ENCODE measurements around the gene CELF2. TPM values are rescaled to one million over a fixed set of nuclear protein-coding genes. Genes with fewer than 3 reads are reported as not detected.
A peak's percentile ranks its signal among the peaks of the same experiment; 100 is the strongest.

Gene CELF2
- 9.2 TPM for polyA plus RNA-seq (2013, experiment 1 of 2)
- 9.4 TPM for polyA plus RNA-seq (2013, experiment 2 of 2)

DNA sequence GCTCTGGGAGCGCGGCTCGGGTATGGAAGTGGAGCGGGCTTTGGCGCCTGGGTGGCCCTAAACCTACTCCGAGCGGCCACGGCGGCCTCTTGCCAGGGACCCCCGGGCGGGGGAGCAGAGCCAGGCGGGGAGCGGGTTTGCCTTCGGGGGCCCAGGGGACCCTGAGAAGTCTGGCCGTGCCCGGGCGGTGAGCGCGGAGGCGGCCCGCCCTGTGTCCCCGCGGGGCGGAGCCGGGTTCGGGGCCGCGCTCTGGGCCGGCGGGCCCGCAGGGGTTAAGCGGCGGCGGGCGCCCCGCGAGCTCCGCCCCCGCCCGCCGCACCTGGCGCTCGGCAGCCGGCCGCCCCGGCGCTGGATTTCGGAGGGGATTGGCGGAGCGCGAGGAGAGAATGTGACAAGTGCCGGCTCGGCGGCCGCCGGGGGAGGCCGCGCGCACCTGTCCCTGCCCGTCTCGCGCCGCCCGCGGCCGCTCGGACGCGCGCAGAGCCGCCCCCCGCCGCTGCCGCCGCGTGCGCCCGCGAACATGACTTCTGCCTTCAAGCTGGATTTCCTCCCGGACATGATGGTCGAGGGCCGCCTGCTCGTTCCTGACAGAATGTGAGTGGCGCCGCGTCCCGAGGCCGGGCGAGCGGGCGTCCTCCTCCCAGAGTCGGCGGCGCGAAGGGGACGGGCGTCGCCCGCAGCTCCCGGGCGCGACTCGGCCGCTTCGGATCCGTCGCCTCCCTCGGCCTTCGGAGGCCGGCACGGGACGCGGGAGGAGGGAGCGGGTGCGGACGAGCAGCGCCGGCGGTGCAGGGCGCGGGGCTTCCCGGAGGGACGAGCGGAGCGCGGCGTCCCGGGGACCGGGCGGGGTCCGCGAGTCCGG is at the start of gene CELF2:
TSS of gene CELF2 (plus strand) at position 303 of the 862 bp plus-strand sequence. CDS start at position 521, 218 bp downstream.
- no peak within 1 kb of the TSS for H3K23ac ChIP-seq (ENCODE audit: low read length)
- H2BK120ac ChIP-seq (ENCODE audit: low read depth, low read length) = peak within 1 kb of the TSS; percentile 62
- H2AK5ac ChIP-seq (ENCODE audit: low read length) = no peak within 1 kb of the TSS
- H3K18ac ChIP-seq (ENCODE audit: low read length) = peak within 1 kb of the TSS; percentile 97
- H4K8ac ChIP-seq (ENCODE audit: low read depth, low read length) = peak within 1 kb of the TSS; percentile 70
- peak within 1 kb of the TSS; percentile 63 for H3K4ac ChIP-seq (ENCODE audit: low read depth, low read length)
- peak within 1 kb of the TSS; percentile 87 for H3K56ac ChIP-seq (ENCODE audit: low read length)
- no peak within 1 kb of the TSS for H4K5ac ChIP-seq (ENCODE audit: low read length)
- WGBS (ENCODE audit: extremely low coverage, insufficient coverage, low lambda C conversion rate) = no CpG with 5 or more reads among the region's 133 CpGs
- peak within 1 kb of the TSS; percentile 56 for H3K4me2 ChIP-seq (ENCODE audit: low read length)
- DNase-seq = peak; percentile 81
- H3K27ac ChIP-seq (ENCODE audit: low read depth, low read length) = peak within 1 kb of the TSS; percentile 93
- H3K79me1 ChIP-seq (ENCODE audit: low read length) = no peaks in the 10 kb centered on the region
- peaks cover 4% of the 10 kb centered on the region for H3K4me1 ChIP-seq (ENCODE audit: control insufficient read depth, low read depth, low read length)
- peak within 1 kb of the TSS; percentile 71 for H3K9ac ChIP-seq (ENCODE audit: low read length)
- H2BK15ac ChIP-seq (replicated peaks; ENCODE audit: low read depth) = no peak within 1 kb of the TSS
- H3K4me3 ChIP-seq (ENCODE audit: low read length) = peak within 1 kb of the TSS; percentile 39
- no peak within 1 kb of the TSS for H2BK5ac ChIP-seq (ENCODE audit: low read length)
- no peaks in the 10 kb centered on the region for H3K36me3 ChIP-seq (ENCODE audit: control insufficient read depth, insufficient read depth, low read length)
- no peaks in the 10 kb centered on the region for H3K79me2 ChIP-seq (ENCODE audit: control insufficient read depth, insufficient read depth, low read length)
- peaks cover 2% of the 10 kb centered on the region for H3K27me3 ChIP-seq (ENCODE audit: insufficient read depth, low read length, poor library complexity)

DNA sequence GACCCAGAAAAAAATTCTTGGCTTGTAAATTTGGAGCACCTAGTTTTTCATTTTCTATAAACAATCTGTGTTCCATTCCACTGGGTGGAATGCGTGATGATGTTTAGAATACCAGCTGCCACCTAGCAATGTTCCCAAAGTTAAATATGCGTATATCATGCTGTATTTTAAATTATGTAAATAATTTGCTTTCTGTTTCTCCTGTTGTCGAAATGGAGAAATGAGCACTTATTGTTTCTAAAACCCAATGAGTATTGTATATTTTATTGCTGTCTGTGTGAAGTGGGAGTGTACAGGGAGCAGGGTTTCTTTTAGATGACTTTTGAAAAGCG is 49.4 kb upstream of the CELF2 start:
- H3K23ac ChIP-seq (ENCODE audit: low read length) = no peak overlapping the region
- H3K4ac ChIP-seq (ENCODE audit: low read depth, low read length) = no peak overlapping the region
- no peaks in the 10 kb centered on the region for H3K79me1 ChIP-seq (ENCODE audit: low read length)
- no peak overlapping the region for H3K27ac ChIP-seq (ENCODE audit: low read depth, low read length)
- H2AK5ac ChIP-seq (ENCODE audit: low read length) = no peak overlapping the region
- no peak for DNase-seq
- no peaks in the 10 kb centered on the region for H3K4me1 ChIP-seq (ENCODE audit: control insufficient read depth, low read depth, low read length)
- H3K56ac ChIP-seq (ENCODE audit: low read length) = no peak overlapping the region
- no peak overlapping the region for H3K4me3 ChIP-seq (ENCODE audit: low read length)
- no peak overlapping the region for H4K8ac ChIP-seq (ENCODE audit: low read depth, low read length)
- no peaks in the 10 kb centered on the region for H3K79me2 ChIP-seq (ENCODE audit: control insufficient read depth, insufficient read depth, low read length)
- no peaks in the 10 kb centered on the region for H3K36me3 ChIP-seq (ENCODE audit: control insufficient read depth, insufficient read depth, low read length)
- H3K4me2 ChIP-seq (ENCODE audit: low read length) = no peak overlapping the region
- no peak overlapping the region for H2BK15ac ChIP-seq (replicated peaks; ENCODE audit: low read depth)
- no peak overlapping the region for H2BK5ac ChIP-seq (ENCODE audit: low read length)
- no peak overlapping the region for H2BK120ac ChIP-seq (ENCODE audit: low read depth, low read length)
- no peak overlapping the region for H4K5ac ChIP-seq (ENCODE audit: low read length)
- H3K18ac ChIP-seq (ENCODE audit: low read length) = no peak overlapping the region
- H3K27me3 ChIP-seq (ENCODE audit: insufficient read depth, low read length, poor library complexity) = no peaks in the 10 kb centered on the region
- no CpG with 5 or more reads among the region's 4 CpGs for WGBS (ENCODE audit: extremely low coverage, insufficient coverage, low lambda C conversion rate)
- no peak overlapping the region for H3K9ac ChIP-seq (ENCODE audit: low read length)

DNA sequence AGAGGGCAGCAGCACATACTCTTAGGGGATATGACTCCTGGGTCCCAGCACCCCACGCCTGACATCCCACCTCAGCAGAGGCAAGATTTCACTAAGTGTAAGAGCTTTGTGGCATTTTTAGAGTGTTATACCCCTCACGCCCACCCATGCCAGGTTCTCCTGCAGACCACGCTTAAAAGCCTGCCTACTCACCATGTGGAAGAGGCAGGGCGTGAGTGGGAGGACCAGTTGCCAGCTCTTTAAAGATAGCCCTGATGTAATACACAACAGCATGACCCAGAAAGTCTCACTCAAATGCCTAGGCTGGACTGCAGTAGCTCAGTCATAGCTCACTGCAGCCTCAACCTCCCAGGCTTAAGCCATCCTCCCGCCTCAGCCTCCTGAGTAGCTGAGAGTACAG is 44.4 kb upstream of the CELF2 start:
- Histone ChIP-seq H3K56ac (ENCODE audit: low read length) (peak overlapping the region; percentile 20), H3K4me3 (ENCODE audit: low read length) (no peak overlapping the region), H2AK5ac (ENCODE audit: low read length) (no peak overlapping the region), H2BK15ac (replicated peaks; ENCODE audit: low read depth) (no peak overlapping the region), H3K4me2 (ENCODE audit: low read length) (no peak overlapping the region), H3K9ac (ENCODE audit: low read length) (no peak overlapping the region), H4K8ac (ENCODE audit: low read depth, low read length) (no peak overlapping the region), H3K27ac (ENCODE audit: low read depth, low read length) (peak overlapping the region; percentile 72), H3K18ac (ENCODE audit: low read length) (no peak overlapping the region), H2BK120ac (ENCODE audit: low read depth, low read length) (no peak overlapping the region), H3K4ac (ENCODE audit: low read depth, low read length) (no peak overlapping the region), H2BK5ac (ENCODE audit: low read length) (no peak overlapping the region), H3K79me1 (ENCODE audit: low read length) (no peaks in the 10 kb centered on the region), H3K36me3 (ENCODE audit: control insufficient read depth, insufficient read depth, low read length) (no peaks in the 10 kb centered on the region), H3K4me1 (ENCODE audit: control insufficient read depth, low read depth, low read length) (no peaks in the 10 kb centered on the region), H4K5ac (ENCODE audit: low read length) (no peak overlapping the region), H3K23ac (ENCODE audit: low read length) (peak overlapping the region; percentile 39), H3K27me3 (ENCODE audit: insufficient read depth, low read length, poor library complexity) (no peaks in the 10 kb centered on the region), H3K79me2 (ENCODE audit: control insufficient read depth, insufficient read depth, low read length) (no peaks in the 10 kb centered on the region)
- DNase-seq = no peak
- WGBS (ENCODE audit: extremely low coverage, insufficient coverage, low lambda C conversion rate) = no CpG with 5 or more reads among the region's 5 CpGs

DNA sequence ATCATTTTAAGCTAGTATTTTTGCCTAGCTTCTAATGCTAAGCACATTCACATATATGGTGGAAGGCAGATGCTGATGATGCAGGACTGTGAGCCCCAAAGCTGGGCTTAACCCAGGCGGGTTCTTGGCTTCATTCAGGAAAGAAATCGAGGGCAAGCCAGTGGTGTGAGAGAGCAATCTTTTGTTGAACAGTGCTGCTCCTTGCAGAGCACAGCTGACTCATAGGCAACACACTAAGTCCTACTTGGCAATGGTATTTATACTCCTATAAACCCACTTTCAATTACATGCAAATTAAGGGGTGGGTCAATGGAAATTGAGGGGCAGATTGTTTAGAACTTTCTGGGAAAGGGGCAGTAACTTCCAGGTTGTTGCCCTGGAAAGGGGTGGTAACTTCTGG is 42.0 kb upstream of the CELF2 start:
- Histone ChIP-seq H3K4me3 (ENCODE audit: low read length) (no peak overlapping the region), H3K79me1 (ENCODE audit: low read length) (no peaks in the 10 kb centered on the region), H3K23ac (ENCODE audit: low read length) (no peak overlapping the region), H3K56ac (ENCODE audit: low read length) (no peak overlapping the region), H3K4me1 (ENCODE audit: control insufficient read depth, low read depth, low read length) (no peaks in the 10 kb centered on the region), H4K5ac (ENCODE audit: low read length) (no peak overlapping the region), H4K8ac (ENCODE audit: low read depth, low read length) (no peak overlapping the region), H3K9ac (ENCODE audit: low read length) (no peak overlapping the region), H3K36me3 (ENCODE audit: control insufficient read depth, insufficient read depth, low read length) (no peaks in the 10 kb centered on the region), H2AK5ac (ENCODE audit: low read length) (no peak overlapping the region), H2BK5ac (ENCODE audit: low read length) (peak overlapping the region; percentile 20), H2BK120ac (ENCODE audit: low read depth, low read length) (no peak overlapping the region), H3K18ac (ENCODE audit: low read length) (no peak overlapping the region), H3K4me2 (ENCODE audit: low read length) (no peak overlapping the region), H3K27me3 (ENCODE audit: insufficient read depth, low read length, poor library complexity) (no peaks in the 10 kb centered on the region), H3K4ac (ENCODE audit: low read depth, low read length) (no peak overlapping the region), H3K79me2 (ENCODE audit: control insufficient read depth, insufficient read depth, low read length) (no peaks in the 10 kb centered on the region), H3K27ac (ENCODE audit: low read depth, low read length) (no peak overlapping the region), H2BK15ac (replicated peaks; ENCODE audit: low read depth) (no peak overlapping the region)
- peak; percentile 34 for DNase-seq
- WGBS (ENCODE audit: extremely low coverage, insufficient coverage, low lambda C conversion rate) = no CpG with 5 or more reads among the region's 2 CpGs

DNA sequence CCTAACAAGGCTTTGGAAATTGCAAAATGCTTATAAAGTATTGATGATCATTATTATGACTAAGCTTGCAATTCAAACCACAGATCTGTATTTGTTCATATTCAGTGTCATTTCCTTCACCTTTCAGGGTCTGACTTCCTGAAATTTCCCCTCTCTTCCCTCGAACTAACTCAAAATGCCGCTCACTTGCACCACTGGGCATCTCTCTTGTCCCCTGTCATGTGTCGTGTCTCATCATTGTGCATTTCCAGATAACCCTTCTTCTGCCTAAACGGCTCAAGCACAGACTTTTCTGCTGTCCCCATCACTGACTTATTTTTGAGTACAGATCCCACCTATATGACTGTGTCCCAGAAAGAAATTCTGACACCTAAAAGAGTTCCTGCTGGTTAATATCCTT is 41.0 kb upstream of the CELF2 start:
- no peak overlapping the region for H3K27ac ChIP-seq (ENCODE audit: low read depth, low read length)
- no peak overlapping the region for H3K56ac ChIP-seq (ENCODE audit: low read length)
- WGBS (ENCODE audit: extremely low coverage, insufficient coverage, low lambda C conversion rate) = no CpG with 5 or more reads among the region's 4 CpGs

More for the DNA sequence above, 41.0 kb upstream of the CELF2 start:
- Histone ChIP-seq H4K8ac (ENCODE audit: low read depth, low read length) (no peak overlapping the region), H3K4me2 (ENCODE audit: low read length) (no peak overlapping the region), H3K18ac (ENCODE audit: low read length) (no peak overlapping the region), H3K79me1 (ENCODE audit: low read length) (no peaks in the 10 kb centered on the region), H2AK5ac (ENCODE audit: low read length) (no peak overlapping the region), H2BK120ac (ENCODE audit: low read depth, low read length) (no peak overlapping the region), H3K4ac (ENCODE audit: low read depth, low read length) (no peak overlapping the region), H4K5ac (ENCODE audit: low read length) (no peak overlapping the region), H3K36me3 (ENCODE audit: control insufficient read depth, insufficient read depth, low read length) (no peaks in the 10 kb centered on the region), H3K79me2 (ENCODE audit: control insufficient read depth, insufficient read depth, low read length) (no peaks in the 10 kb centered on the region), H3K4me3 (ENCODE audit: low read length) (no peak overlapping the region), H3K4me1 (ENCODE audit: control insufficient read depth, low read depth, low read length) (no peaks in the 10 kb centered on the region), H3K23ac (ENCODE audit: low read length) (no peak overlapping the region), H2BK5ac (ENCODE audit: low read length) (no peak overlapping the region), H2BK15ac (replicated peaks; ENCODE audit: low read depth) (no peak overlapping the region), H3K9ac (ENCODE audit: low read length) (no peak overlapping the region), H3K27me3 (ENCODE audit: insufficient read depth, low read length, poor library complexity) (no peaks in the 10 kb centered on the region)
- DNase-seq = no peak
